Neutrophil (primary cell): ENCODE measurements around the gene CPED1.
A peak's percentile ranks its signal among the peaks of the same experiment; 100 is the strongest.

ENCODE experiments used
- H3K27ac ChIP-seq: fragments of 200-600 bp; sonication (generic); 2 replicates; pipeline ENCODE4 v1.5.1; 2016; ENCODE audit warnings: mild to moderate bottlenecking, moderate library complexity
- H3K27me3 ChIP-seq: fragments of 200-600 bp; sonication (generic); 2 replicates; pipeline ENCODE4 v1.6.0; 2016; ENCODE audit warnings: mild to moderate bottlenecking
- H3K36me3 ChIP-seq: fragments of 200-600 bp; sonication (generic); 2 replicates; pipeline ENCODE4 v1.5.1; 2017
- H3K4me1 ChIP-seq, 2 experiments: fragments of 200-600 bp in 1 of 2; sonication (generic) in 1 of 2; 1 replicate in 1 of 2; 2 replicates in 1 of 2; pipeline versions ENCODE4 v1.5.1 to v1.6.1; 2013 to 2016; ENCODE audit warnings: low read depth in 1 of 2, low read length in 1 of 2, mild to moderate bottlenecking in 1 of 2, moderate library complexity in 1 of 2; ENCODE audit not compliant: control insufficient read depth in 1 of 2, insufficient read depth in 1 of 2
- H3K4me3 ChIP-seq, 2 experiments: fragments of 200-600 bp in 1 of 2; sonication (generic) in 1 of 2; 1 replicate in 1 of 2; 2 replicates in 1 of 2; pipeline ENCODE4 v1.5.1; 2013 to 2016; ENCODE audit warnings: low read depth in 1 of 2, low read length in 1 of 2, mild to moderate bottlenecking in 1 of 2, moderate library complexity in 1 of 2
- H3K9me3 ChIP-seq: fragments of 200-600 bp; sonication (generic); 2 replicates; pipeline ENCODE4 v1.5.1; 2016
- TF ChIP-seq, protein P1 (sequence below): fragments of 200-600 bp; sonication (generic); IDR thresholded peaks from 2 replicates; pipeline ENCODE4 v1.5.1; 2016; ENCODE audit warnings: antibody characterized with exemption

Gene CPED1

DNA sequence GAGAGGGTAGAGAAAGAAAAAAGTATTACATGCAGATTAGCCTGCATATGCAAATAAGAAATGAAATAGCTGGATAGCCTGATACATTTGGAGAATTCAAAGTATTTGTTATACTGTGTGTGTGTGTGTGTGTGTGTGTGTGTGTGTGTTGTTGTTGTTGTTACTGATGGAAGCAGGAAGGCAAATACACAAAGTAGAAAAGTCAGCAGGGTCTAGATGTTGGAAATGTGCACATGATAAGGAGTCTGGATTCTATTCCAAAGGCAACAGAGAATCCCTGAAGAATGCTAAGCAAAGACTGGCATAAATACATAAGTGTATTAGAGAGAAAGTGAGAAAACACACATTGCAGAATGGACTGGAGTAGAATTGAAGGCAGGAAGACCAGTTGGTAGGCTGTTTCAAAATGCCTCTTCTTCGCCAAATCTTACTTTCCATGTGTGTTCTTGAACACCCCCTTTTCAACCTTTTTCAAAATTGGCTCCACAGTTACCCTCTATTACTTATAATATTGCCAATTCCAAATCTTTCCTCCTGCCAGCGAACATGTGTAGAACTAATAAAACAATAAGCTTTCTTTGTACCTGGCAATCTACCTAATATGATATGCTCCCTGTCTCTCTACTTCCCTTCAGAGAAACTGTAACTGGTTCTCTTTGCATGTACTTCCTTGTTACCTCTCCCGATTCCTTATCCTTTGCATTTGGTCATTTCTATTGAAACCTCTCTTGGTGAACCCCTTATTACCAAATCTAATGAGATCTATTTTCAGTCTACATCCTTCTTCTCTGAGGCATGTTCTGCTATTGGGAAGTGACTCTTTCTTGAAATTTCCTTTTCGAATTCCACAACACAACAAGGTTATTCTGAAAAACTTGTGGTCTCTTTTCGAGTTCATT, 6.2 kb downstream of the CPED1 start:
- TF ChIP-seq, protein P1, sequence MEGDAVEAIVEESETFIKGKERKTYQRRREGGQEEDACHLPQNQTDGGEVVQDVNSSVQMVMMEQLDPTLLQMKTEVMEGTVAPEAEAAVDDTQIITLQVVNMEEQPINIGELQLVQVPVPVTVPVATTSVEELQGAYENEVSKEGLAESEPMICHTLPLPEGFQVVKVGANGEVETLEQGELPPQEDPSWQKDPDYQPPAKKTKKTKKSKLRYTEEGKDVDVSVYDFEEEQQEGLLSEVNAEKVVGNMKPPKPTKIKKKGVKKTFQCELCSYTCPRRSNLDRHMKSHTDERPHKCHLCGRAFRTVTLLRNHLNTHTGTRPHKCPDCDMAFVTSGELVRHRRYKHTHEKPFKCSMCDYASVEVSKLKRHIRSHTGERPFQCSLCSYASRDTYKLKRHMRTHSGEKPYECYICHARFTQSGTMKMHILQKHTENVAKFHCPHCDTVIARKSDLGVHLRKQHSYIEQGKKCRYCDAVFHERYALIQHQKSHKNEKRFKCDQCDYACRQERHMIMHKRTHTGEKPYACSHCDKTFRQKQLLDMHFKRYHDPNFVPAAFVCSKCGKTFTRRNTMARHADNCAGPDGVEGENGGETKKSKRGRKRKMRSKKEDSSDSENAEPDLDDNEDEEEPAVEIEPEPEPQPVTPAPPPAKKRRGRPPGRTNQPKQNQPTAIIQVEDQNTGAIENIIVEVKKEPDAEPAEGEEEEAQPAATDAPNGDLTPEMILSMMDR, result no peak
- H3K4me3 ChIP-seq, result no peak overlapping the region
- H3K27me3 ChIP-seq, result peaks cover 48% of the 10 kb centered on the region
- H3K36me3 ChIP-seq, result no peaks in the 10 kb centered on the region
- peak overlapping the region; percentile 75 for H3K27ac ChIP-seq
- H3K9me3 ChIP-seq, result no peaks in the 10 kb centered on the region
- H3K4me1 ChIP-seq, result peaks cover 30 to 43% of the 10 kb centered on the region in 2 experiments

DNA sequence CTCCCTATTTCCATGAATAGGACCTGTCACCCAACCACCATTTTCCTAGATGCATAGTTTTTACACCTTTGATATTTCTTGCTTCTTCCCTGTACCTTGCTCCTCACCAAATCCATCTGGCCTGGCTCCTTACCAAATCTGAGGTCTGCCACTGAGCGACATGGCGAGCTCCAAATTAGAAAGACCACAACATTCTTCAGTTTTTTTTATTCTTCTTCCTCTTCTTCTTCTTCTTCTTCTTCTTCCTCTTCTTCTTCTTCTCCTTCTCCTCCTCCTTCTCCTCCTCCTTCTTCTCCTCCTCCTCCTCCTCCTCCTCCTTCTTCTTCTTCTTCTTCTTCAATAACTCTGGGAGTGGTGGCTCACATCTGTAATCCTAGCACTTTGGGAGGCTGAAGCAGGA, 7.1 kb downstream of the CPED1 start:
- TF ChIP-seq, protein P1, result no peak
- Histone ChIP-seq H3K36me3 (no peaks in the 10 kb centered on the region), H3K9me3 (no peaks in the 10 kb centered on the region), H3K27ac (peak overlapping the region; percentile 75), H3K27me3 (peaks cover 48% of the 10 kb centered on the region), H3K4me1 (peaks cover 30 to 43% of the 10 kb centered on the region in 2 experiments), H3K4me3 (no peak overlapping the region)

DNA sequence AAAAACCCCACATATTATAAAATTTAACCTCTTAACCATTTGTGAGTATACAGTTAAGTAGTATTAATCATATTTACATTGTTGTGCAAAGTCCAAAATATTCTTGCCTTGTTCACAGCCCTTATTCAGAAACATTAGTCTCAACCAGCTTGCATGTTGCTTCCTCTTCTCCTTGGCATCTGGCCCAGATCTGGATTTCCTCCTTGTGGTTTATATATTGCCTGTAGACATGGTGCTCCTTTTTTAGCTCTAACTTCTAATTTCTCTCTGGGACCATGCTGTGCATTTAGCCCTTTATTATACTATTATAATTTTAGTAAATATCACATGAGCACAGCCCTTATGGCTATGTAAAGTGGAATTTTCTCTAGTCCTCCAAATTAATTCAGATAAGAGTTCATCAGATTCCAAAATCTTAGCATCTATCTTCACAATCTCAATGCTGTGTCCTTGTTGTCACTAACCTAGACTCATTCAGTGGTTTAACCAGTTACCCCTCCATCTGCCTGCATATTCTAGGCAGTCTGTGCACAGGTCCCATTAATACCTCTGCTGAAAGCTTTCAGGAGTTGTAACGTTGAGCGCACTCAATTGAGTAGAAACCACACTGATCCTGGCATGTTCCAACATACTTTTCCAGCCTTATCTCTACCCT, 7.9 kb downstream of the CPED1 start:
- no peak overlapping the region for H3K4me3 ChIP-seq
- TF ChIP-seq, protein P1, result no peak
- H3K27ac ChIP-seq, result peak overlapping the region; percentile 75
- peaks cover 30 to 43% of the 10 kb centered on the region in 2 experiments for H3K4me1 ChIP-seq
- no peaks in the 10 kb centered on the region for H3K36me3 ChIP-seq
- H3K9me3 ChIP-seq, result no peaks in the 10 kb centered on the region
- peaks cover 48% of the 10 kb centered on the region for H3K27me3 ChIP-seq

DNA sequence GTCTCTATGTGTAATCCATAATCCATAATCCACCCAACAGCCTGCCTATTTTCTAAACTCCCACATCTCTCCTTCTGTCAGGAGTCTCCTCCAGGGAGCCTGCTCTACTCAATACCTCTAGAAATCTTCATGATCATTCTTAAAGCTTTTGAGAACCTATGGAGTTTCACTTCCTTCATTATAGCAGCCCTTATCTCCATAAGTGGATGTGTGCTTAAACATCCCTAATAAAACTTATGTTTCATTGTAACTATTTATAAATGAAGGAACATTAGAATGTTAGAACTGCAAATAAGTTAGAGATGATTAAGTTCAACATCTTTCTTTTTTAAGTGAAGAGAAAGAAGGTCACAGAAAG, 8.5 kb downstream of the CPED1 start:
- no peak overlapping the region for H3K27ac ChIP-seq
- peaks cover 30 to 43% of the 10 kb centered on the region in 2 experiments for H3K4me1 ChIP-seq
- no peak overlapping the region for H3K4me3 ChIP-seq
- TF ChIP-seq, protein P1, result no peak
- no peaks in the 10 kb centered on the region for H3K9me3 ChIP-seq
- H3K27me3 ChIP-seq, result peaks cover 48% of the 10 kb centered on the region
- no peaks in the 10 kb centered on the region for H3K36me3 ChIP-seq

DNA sequence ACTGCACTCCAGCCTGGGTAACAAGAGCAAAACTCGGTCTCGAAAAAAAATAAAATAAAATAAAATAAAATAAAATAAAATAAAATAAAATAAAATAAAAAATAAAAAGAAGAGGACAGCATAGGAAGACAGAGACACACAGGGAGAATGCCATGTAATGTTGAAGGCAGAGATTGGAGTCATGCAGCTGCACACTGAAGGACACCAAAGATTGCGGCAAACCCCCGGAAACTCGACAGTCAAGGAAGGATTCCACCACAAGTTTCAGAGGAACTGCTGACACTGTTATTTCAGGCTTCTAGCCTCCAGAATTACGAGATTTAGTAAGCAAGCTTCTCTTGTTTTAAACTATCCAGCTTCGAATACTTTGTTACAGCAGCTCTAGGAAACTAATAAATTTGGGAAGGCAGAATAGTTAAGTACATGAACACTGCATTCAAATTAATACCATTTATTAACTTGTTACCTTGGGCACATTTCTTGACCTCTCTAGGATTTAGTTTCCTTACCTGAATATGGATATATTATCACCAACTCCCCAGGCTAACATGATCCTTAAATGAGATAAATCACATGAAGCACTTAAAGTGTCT, 9.5 kb downstream of the CPED1 start:
- Histone ChIP-seq H3K27ac (no peak overlapping the region), H3K4me1 (peaks cover 30 to 43% of the 10 kb centered on the region in 2 experiments), H3K36me3 (no peaks in the 10 kb centered on the region), H3K9me3 (no peaks in the 10 kb centered on the region), H3K4me3 (no peak overlapping the region), H3K27me3 (peaks cover 48% of the 10 kb centered on the region)
- TF ChIP-seq, protein P1, result no peak
